GM21526 (cell line): ENCODE data around the gene RAB8B.

Experiments used
- ATAC-seq: cut with Tn5 transposase; IDR thresholded peaks from one replicate; pipeline ENCODE4 v1.9.1; 2021; ENCODE audit warnings: moderate library complexity; ENCODE audit not compliant: unreplicated experiment, low FRiP score

The RAB8B gene

GRCh38 chr15:63181648-63182047 lies 7.8 kb upstream of the RAB8B start:
- no peak for ATAC-seq

- no peak for ATAC-seq
Observed at GRCh38 chr15:63185206-63185605, 4.2 kb upstream of the RAB8B start.

- ATAC-seq, result no peak
Observed at GRCh38 chr15:63186065-63186464, 3.3 kb upstream of the RAB8B start.

DNA sequence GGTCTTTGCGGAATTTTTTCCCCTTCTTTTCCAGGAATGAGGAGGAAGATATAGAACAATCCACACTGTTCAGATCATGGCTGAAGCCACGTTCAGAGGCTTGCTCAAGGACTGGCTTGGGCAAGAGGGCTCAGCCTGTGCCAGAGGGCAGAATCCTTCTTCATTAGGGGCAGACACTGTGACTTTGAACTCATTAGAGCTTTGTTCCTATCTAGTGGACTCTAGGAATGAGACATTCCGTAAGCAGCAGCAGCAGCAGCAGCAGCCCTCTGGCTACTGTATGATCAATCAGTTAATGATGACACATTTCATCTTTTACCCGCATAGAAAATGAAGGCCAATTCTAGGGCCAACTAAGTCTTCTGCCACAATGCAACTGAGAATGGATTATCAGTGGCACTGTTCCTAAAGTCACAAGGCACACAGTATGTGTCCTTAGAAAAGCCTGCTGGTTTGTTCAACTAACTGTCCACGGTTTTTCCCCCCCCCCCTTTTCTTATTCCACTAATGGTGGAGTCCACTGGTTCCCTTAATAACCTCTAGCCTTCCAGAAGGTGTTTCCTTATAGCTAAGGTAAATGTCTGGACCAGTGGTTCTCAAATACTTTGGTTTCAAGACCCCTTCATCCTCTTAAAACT lies 1.7 kb upstream of the RAB8B start:
- ATAC-seq, result no peak

DNA sequence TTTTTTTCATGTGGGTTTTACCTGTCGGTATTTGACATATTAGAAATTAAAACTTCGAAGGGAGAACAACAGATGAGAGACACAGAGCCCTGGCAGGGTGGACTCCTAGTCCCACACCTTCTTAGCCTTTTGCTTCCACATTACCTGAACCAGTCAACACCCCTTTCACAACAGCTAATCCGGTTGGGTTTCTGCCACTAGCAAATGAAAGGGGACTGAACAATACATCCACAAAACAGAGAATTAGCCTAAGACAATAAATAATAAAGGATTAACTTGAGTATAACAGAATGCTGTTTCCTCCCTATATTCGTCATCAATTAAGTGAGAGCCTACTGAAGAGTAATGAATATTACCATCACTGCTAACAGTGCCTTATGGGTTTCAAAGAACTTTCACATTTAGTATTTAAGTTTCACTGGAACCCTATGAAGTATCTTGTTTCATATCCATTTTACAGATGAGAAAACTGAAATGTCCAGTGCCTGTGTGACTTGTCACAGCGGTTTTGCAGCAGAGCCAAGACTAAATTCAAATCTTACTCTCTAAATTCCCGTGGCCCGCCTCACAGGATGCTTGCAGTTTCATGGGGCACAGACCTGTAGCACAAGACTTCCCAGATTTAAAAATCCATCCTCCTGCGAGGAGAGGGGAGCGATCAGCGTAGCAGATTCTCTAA lies 1.0 kb upstream of the RAB8B start:
- ATAC-seq, result no peak

GRCh38 chr15:63189941-63190768 lies 749 bp downstream of the RAB8B start:
- ATAC-seq, result no peak

- ATAC-seq, result no peak
Observed at GRCh38 chr15:63190769-63191649, 1.6 kb downstream of the RAB8B start.

DNA sequence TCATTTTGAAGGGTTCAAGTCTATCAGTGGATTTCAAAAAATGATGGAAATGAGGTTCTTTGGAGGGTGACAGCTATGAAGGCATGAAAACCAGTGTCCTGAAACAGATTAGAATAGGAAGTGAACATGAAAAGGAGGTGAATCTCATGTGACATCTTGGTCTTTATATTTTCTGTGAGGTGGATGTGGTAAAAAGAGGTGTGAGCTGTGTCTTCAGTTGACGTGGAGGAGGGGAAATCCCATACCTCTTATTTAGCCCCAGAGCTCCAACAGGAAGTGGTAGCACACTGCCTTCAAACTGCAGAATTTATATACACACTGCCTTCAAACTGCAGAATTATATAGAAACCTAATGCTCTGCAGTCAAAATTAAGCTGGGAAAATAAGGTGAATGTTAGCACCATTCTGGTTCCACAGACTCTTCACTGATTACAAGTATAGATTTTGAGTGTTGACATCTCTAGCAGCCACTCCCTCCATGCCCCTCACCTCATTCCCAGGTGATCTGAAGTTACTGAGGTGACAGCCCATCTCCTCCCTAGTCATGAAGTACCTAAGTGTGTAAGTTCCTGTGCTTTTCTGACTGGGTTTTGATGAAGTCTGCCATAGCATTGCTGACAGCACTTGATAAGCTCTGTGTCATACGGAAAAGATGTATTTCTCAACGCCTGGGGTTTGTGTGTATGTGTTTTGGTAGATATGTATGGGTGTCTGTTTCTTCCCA lies 2.7 kb downstream of the RAB8B start:
- ATAC-seq, result peak; percentile 34

DNA sequence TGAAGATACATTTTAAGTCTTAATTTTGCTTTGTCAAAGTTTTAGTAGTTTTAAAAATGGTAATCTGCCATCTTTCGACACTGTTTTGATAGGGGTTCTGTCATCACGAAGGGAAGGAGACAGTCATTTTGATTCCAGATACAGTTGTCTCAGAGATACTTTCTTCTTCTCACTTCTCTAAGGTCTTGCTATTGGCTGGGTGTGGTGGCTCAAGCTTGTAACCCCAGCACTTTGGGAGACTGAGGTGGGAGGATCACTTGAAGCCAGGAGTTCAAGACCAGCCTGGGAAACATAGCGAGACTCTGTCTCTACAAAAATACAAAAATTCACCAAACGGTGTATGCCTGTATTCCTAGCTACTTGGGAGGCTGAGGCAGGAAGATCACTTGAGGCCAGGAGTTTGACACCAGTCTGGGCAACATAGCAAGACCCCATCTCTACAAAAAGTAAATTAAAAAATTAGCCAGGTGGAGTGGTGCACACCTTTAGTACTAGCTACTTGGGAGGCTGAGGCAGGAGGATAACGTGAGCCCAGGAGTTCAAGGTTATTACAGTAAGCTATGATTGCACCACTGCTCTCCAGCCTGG lies 3.3 kb downstream of the RAB8B start:
- no peak for ATAC-seq

DNA sequence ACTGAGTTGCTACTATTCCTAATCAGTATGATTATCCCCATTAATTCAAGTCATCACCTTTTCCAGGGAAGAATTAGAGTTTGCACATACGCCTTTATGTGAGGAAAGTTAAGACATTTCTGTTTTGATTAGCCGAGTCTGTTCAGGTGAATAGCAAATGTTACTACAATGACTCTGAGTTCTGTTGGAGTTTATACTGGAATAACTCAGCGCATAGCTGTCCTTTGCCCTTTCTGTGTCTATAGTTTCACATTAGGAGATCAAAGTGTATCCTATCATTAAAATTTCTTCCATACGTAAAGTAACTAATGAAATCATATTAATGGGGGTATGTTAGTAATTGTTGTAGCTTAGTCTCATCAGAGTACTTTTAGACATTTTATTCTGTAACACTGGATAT lies 4.9 kb downstream of the RAB8B start:
- no peak for ATAC-seq

DNA sequence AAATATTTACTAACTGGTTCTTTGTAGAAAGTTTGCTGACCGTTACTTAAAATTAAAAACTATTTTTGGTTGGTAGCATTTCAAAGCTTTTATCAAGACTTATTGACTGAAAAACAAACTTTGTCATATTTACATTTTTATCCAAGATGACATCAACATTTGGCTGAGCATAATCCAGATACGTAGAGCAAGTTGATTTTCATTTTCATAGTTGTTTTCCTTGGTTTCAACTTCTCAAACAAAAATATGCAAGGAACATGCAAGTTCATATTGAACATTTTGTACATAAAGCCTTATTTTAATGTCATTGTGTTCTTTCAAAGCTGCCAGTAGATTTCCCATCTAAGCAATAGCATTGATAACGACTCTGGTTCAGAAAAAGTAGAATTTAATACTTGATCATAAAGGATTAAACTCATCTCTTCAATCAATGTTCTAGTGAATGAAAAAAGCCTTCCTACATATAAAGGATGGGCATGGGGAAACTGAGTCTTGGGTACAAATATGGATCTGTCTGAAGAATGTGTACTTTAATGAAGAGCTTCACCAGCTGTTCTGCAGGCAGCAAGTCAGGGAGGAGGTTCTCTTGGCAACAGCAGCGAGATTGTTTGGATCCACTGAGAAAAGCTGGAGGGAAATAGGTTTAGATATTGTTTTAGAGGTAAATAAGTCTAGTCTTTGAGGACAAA lies 5.6 kb downstream of the RAB8B start:
- ATAC-seq, result no peak

DNA sequence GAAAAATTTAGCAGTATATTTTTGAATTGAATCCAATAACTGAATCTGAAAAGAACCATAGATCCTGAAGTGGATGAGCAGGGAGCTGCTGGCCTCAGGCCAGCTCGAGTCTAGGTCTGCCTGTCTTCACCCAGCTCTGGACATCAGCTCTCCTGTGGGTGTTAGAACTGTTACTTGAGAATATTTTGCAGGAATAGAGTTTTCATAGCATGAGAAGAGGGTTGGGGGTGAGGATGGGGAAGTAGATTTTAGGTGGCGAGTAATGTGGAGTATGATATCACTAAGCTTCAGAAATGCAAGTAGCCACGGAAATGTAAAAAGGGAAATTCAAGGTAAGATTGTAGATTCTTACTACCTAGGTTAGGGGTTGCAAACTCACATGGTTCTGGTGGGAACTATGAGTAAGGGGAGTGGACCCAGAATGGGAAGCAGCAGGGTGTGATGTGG lies 6.2 kb downstream of the RAB8B start:
- ATAC-seq, result no peak

DNA sequence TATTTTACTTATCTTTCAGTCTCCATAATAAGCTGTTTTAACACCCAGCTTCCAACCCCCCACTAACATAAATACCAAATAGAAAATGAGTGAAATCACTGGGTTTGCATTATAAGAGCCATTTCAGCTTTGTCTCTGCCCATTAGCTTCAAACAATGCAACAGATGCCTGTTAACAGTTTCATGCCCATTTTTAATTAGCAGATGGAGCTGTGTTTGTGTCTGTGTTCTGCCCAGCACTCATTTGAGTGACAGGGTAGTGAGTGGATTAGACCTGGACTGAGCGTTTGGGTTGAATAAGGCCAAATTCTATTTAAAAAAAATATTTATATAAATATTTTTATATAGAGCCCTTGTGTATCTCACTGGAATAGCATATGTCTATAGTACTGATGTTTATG lies 7.4 kb downstream of the RAB8B start:
- ATAC-seq, result no peak

GRCh38 chr15:63197626-63198025 lies 8.2 kb downstream of the RAB8B start:
- no peak for ATAC-seq

DNA sequence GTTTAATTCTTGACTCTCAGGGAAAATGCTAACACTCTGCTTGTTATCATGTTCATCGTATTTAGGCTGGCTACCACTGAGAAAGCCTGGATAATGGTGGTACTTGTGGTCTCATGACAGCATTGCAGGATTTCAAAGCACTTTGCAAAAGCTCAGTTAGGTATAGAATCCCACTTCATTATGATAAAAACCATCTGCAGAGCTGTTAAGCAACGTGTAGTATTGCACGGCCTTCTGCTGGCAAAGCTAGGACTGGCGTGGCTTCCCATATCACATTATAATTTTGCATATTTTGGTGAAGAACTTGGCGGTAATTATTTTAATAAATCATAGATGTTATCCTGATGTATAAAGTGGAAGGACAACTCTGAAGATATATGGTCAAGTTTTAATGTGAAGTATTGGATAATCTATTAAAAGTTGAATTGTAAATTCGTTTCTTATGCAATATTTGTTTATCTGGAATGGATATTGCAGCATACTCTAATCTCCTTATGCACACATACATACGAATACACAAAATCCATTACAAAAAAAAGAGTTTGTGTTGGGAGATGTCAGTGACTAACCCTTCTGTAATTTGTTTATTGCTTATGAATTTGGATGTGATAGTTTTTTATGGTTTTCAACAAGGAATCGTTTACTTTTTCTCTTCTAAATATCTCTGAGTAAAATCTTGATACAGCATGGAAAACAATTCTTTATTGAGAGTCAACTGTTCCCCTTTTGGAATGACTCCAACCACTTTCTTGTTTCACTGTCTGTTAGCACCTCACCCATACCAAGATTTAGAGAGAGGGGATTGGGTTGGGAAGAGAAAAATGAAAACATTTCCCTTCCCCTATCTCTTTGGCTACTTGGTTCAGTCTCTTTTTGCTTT lies 9.2 kb downstream of the RAB8B start:
- no peak for ATAC-seq

DNA sequence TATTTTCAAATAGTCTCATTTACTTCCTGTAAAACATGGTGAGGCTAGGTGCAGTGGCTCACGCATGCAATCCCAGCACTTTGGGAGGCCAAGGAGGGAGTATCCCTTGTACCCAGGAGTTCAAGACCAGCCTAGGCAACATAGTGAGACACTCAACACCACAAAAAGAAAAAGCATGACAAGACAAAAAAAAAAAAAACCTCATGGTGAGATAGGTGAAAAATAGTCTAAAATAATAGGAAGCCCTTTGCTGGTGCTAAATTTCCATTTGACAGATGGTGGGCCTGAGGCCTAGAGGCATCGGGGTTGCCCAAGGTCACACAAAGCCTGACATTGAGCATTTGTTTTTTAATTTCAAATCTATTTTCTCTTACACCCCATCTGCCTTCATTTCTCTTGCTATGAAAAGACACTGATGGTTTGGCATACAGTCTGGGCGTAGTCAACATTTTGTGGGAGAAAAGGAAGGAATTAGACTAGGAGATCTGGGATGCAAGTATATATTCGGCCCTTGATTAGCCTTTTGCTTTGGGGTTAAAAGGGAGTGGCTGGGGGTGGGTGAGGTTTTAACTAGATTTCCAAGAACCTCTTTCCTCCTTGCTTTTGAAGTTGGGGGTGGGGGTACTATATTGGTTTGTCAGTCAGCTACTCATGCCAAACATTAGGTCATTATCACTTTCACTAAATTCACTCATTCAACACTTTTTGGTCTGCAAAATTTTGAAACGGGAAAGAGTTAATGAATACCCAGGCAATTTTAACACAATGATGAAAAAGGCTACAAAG lies 11.3 kb downstream of the RAB8B start:
- no peak for ATAC-seq

GRCh38 chr15:63202861-63203260 lies 13.5 kb downstream of the RAB8B start:
- no peak for ATAC-seq
